ENCODE measurements around the gene PDZD4.

The PDZD4 gene

GRCh38 chrX:153871451-153871850 is 41.1 kb upstream of the PDZD4 start:
- no peak for TF ChIP-seq EZH2 (IDR thresholded peaks at IDR 0.05; ENCODE audit: borderline replicate concordance, low read length)
- TF ChIP-seq CTCF (IDR thresholded peaks at IDR 0.05; ENCODE audit: low read length): no peak
- Histone ChIP-seq H3F3A (ENCODE audit: insufficient read depth, low read length) (no peaks in the 10 kb centered on the region), H3K79me2 (ENCODE audit: insufficient read depth, low read length) (no peaks in the 10 kb centered on the region), H3K9me2 (ENCODE audit: low read depth, low read length) (no peaks in the 10 kb centered on the region), H3K9ac (ENCODE audit: low read length) (no peak overlapping the region), H3K36me3 (ENCODE audit: insufficient read depth, low read length) (no peaks in the 10 kb centered on the region), H3K4me1 (ENCODE audit: insufficient read depth, low read length, severe bottlenecking) (no peaks in the 10 kb centered on the region), H3K27me3 (ENCODE audit: insufficient read depth, low read length) (no peaks in the 10 kb centered on the region), H3K9me3 (ENCODE audit: low read length) (no peaks in the 10 kb centered on the region), H2AFZ (ENCODE audit: low read length) (no peak overlapping the region), H3K4me2 (ENCODE audit: low read length) (no peak overlapping the region), H4K20me1 (ENCODE audit: insufficient read depth, low read length) (no peaks in the 10 kb centered on the region), H3K27ac (ENCODE audit: low read depth, low read length, poor library complexity, severe bottlenecking) (no peak overlapping the region), H3K4me3 (ENCODE audit: low read depth, low read length, poor library complexity, severe bottlenecking) (no peak overlapping the region)

GRCh38 chrX:153870791-153871360 is 40.5 kb upstream of the PDZD4 start:
- no peaks in the 10 kb centered on the region for H3K27me3 ChIP-seq (ENCODE audit: insufficient read depth, low read length)
- no peak overlapping the region for H3K27ac ChIP-seq (ENCODE audit: low read depth, low read length, poor library complexity, severe bottlenecking)
- H3K4me2 ChIP-seq (ENCODE audit: low read length): no peak overlapping the region
- no peaks in the 10 kb centered on the region for H3K9me2 ChIP-seq (ENCODE audit: low read depth, low read length)
- H3K4me1 ChIP-seq (ENCODE audit: insufficient read depth, low read length, severe bottlenecking): no peaks in the 10 kb centered on the region
- no peaks in the 10 kb centered on the region for H3K36me3 ChIP-seq (ENCODE audit: insufficient read depth, low read length)
- TF ChIP-seq EZH2 (IDR thresholded peaks at IDR 0.05; ENCODE audit: borderline replicate concordance, low read length): no peak
- TF ChIP-seq CTCF (IDR thresholded peaks at IDR 0.05; ENCODE audit: low read length): no peak
- no peak overlapping the region for H2AFZ ChIP-seq (ENCODE audit: low read length)
- no peaks in the 10 kb centered on the region for H4K20me1 ChIP-seq (ENCODE audit: insufficient read depth, low read length)
- no peaks in the 10 kb centered on the region for H3F3A ChIP-seq (ENCODE audit: insufficient read depth, low read length)
- no peak overlapping the region for H3K9ac ChIP-seq (ENCODE audit: low read length)
- H3K9me3 ChIP-seq (ENCODE audit: low read length): no peaks in the 10 kb centered on the region
- no peak overlapping the region for H3K4me3 ChIP-seq (ENCODE audit: low read depth, low read length, poor library complexity, severe bottlenecking)
- no peaks in the 10 kb centered on the region for H3K79me2 ChIP-seq (ENCODE audit: insufficient read depth, low read length)

- H3K36me3 ChIP-seq (ENCODE audit: insufficient read depth, low read length): no peaks in the 10 kb centered on the region
- no peaks in the 10 kb centered on the region for H3K9me3 ChIP-seq (ENCODE audit: low read length)
- H3K4me1 ChIP-seq (ENCODE audit: insufficient read depth, low read length, severe bottlenecking): no peaks in the 10 kb centered on the region
- no peak overlapping the region for H3K9ac ChIP-seq (ENCODE audit: low read length)
- no peaks in the 10 kb centered on the region for H4K20me1 ChIP-seq (ENCODE audit: insufficient read depth, low read length)
- TF ChIP-seq CTCF (IDR thresholded peaks at IDR 0.05; ENCODE audit: low read length) (no peak), EZH2 (IDR thresholded peaks at IDR 0.05; ENCODE audit: borderline replicate concordance, low read length) (no peak)
- H3K9me2 ChIP-seq (ENCODE audit: low read depth, low read length): no peaks in the 10 kb centered on the region
- H3K4me3 ChIP-seq (ENCODE audit: low read depth, low read length, poor library complexity, severe bottlenecking): no peak overlapping the region
- no peaks in the 10 kb centered on the region for H3K27me3 ChIP-seq (ENCODE audit: insufficient read depth, low read length)
- H3K79me2 ChIP-seq (ENCODE audit: insufficient read depth, low read length): no peaks in the 10 kb centered on the region
- no peak overlapping the region for H3K4me2 ChIP-seq (ENCODE audit: low read length)
- no peaks in the 10 kb centered on the region for H3F3A ChIP-seq (ENCODE audit: insufficient read depth, low read length)
- H2AFZ ChIP-seq (ENCODE audit: low read length): no peak overlapping the region
- no peak overlapping the region for H3K27ac ChIP-seq (ENCODE audit: low read depth, low read length, poor library complexity, severe bottlenecking)
Measured at GRCh38 chrX:153870288-153870690, 39.9 kb upstream of the PDZD4 start.
